Adrenal gland (tissue), 5 donors: ENCODE measurements around the gene NEURL2.

Experiments
- CTCF ChIP-seq, 6 experiments: fragments of 450-650 bp in 4 of 6; fragments of 200-600 bp in 2 of 6; sonication (generic) in 1 of 6; IDR thresholded peaks; 1 replicate in 5 of 6; 2 replicates in 1 of 6; pipeline versions ENCODE4 v1.5.1 to v1.8.0; 2016 to 2021; ENCODE audit warnings: antibody characterized with exemption in 6 of 6, mild to moderate bottlenecking in 2 of 6, moderate library complexity in 1 of 6
- POLR2A ChIP-seq, 2 donors: fragments of 450-650 bp; IDR thresholded peaks; one replicate each; pipeline ENCODE4 v1.6.1; 2017; ENCODE audit warnings: antibody characterized with exemption in 2 of 2, mild to moderate bottlenecking in 2 of 2, moderate library complexity in 1 of 2
- donor health status: DM: no; HTN: no; CAD: no.

GRCh38 chr20:45893831-45894230 is 2.8 kb upstream of the NEURL2 start:
- TF ChIP-seq CTCF (IDR thresholded peaks at IDR 0.05) (no peak), POLR2A (IDR thresholded peaks at IDR 0.05) (no peak)
